Measurements from ENCODE around the gene BFSP2.
"Not testable (repeated sequence)": the region's sequence is repeated elsewhere in the genome, so short reads cannot be mapped to it uniquely, and the experiment has no call there.

The BFSP2 gene

GRCh38 chr3:133455960-133456359, 56.1 kb downstream of the BFSP2 start:
- no peak for DNase-seq (ENCODE audit: low read depth, low spot score)

GRCh38 chr3:133457025-133457424, 57.2 kb downstream of the BFSP2 start:
- no peak for DNase-seq (ENCODE audit: low read depth, low spot score)

- no peak for DNase-seq (ENCODE audit: low read depth, low spot score)
These were observed 57.7 kb downstream of the BFSP2 start for GRCh38 chr3:133457465-133458067.

GRCh38 chr3:133459400-133459799, 59.5 kb downstream of the BFSP2 start:
- DNase-seq (ENCODE audit: low read depth, low spot score), result no peak

GRCh38 chr3:133460809-133461208, 61.0 kb downstream of the BFSP2 start:
- no peak for DNase-seq (ENCODE audit: low read depth, low spot score)

- no peak for DNase-seq (ENCODE audit: low read depth, low spot score)
These were observed 61.4 kb downstream of the BFSP2 start for GRCh38 chr3:133461291-133461690.

- no peak for DNase-seq (ENCODE audit: low read depth, low spot score)
These were observed 63.5 kb downstream of the BFSP2 start for GRCh38 chr3:133463347-133463860.

- DNase-seq (ENCODE audit: low read depth, low spot score), result no peak
These were observed 64.7 kb downstream of the BFSP2 start for GRCh38 chr3:133464573-133464972.

- DNase-seq (ENCODE audit: low read depth, low spot score), result no peak
These were observed 66.9 kb downstream of the BFSP2 start for GRCh38 chr3:133466531-133467386.

- no peak for DNase-seq (ENCODE audit: low read depth, low spot score)
These were observed 67.9 kb downstream of the BFSP2 start for GRCh38 chr3:133467780-133468179.

- DNase-seq (ENCODE audit: low read depth, low spot score), result no peak
These were observed 68.4 kb downstream of the BFSP2 start for GRCh38 chr3:133468251-133468721.

- no peak for DNase-seq (ENCODE audit: low read depth, low spot score)
These were observed 69.4 kb downstream of the BFSP2 start for GRCh38 chr3:133469140-133469731.

GRCh38 chr3:133472242-133472641, 72.4 kb downstream of the BFSP2 start:
- no peak for DNase-seq (ENCODE audit: low read depth, low spot score)

- DNase-seq (ENCODE audit: low read depth, low spot score), result no peak
These were observed 73.0 kb downstream of the BFSP2 start for GRCh38 chr3:133472889-133473288.

GRCh38 chr3:133473472-133474191, 73.8 kb downstream of the BFSP2 start:
- DNase-seq (ENCODE audit: low read depth, low spot score), result not testable (repeated sequence)

- DNase-seq (ENCODE audit: low read depth, low spot score), result no peak
These were observed 74.5 kb downstream of the BFSP2 start for GRCh38 chr3:133474251-133474801.

GRCh38 chr3:133474817-133475216, 75.0 kb downstream of the BFSP2 start:
- DNase-seq (ENCODE audit: low read depth, low spot score), result no peak

GRCh38 chr3:133475245-133476010, 75.6 kb downstream of the BFSP2 start:
- no peak for DNase-seq (ENCODE audit: low read depth, low spot score)

- no peak for DNase-seq (ENCODE audit: low read depth, low spot score)
These were observed 77.1 kb downstream of the BFSP2 start for GRCh38 chr3:133476971-133477375.

- no peak for DNase-seq (ENCODE audit: low read depth, low spot score)
These were observed 77.6 kb downstream of the BFSP2 start for GRCh38 chr3:133477487-133477886.

- no peak for DNase-seq (ENCODE audit: low read depth, low spot score)
These were observed 78.8 kb downstream of the BFSP2 start for GRCh38 chr3:133478624-133479023.

All from iPS DF 19.7 (cell line).